Transverse colon (tissue), 4 donors: Measurements from ENCODE around the gene DUT.

Experiments
- CTCF ChIP-seq, 5 experiments: fragments of 200-600 bp in 3 of 5; fragments of 450-650 bp in 2 of 5; sonication (generic) in 3 of 5; IDR thresholded peaks; 1 replicate in 2 of 5; 2 replicates in 3 of 5; pipeline ENCODE4 v1.5.1; 2016 to 2017; ENCODE audit warnings: antibody characterized with exemption in 5 of 5, inconsistent platforms in 3 of 5, mild to moderate bottlenecking in 2 of 5, moderate library complexity in 1 of 5
- POLR2A ChIP-seq: fragments of 450-650 bp; IDR thresholded peaks from one replicate; pipeline ENCODE4 v1.6.1; 2016; ENCODE audit warnings: antibody characterized with exemption, mild to moderate bottlenecking, moderate library complexity
- POLR2AphosphoS5 ChIP-seq, 3 donors: sonication (generic); formaldehyde crosslinking; IDR thresholded peaks; one replicate each; pipeline ENCODE4 v1.6.1; 2016; ENCODE audit warnings: antibody characterized with exemption in 3 of 3

GRCh38 chr15:48333540-48333939, 2.3 kb downstream of the DUT start:
- TF ChIP-seq CTCF (IDR thresholded peaks at IDR 0.05) (no peak), POLR2AphosphoS5 (IDR thresholded peaks at IDR 0.05) (no peak), POLR2A (no peak)
